Gastrocnemius medialis (tissue), 4 donors: ENCODE results near the gene MACROD2. TPM values are rescaled to one million over a fixed set of nuclear protein-coding genes. Genes with fewer than 3 reads are reported as not detected.

Experiments
- ATAC-seq, 2 donors: fragments of 150-250 bp; one replicate each; pipeline ENCODE4 v1.9.1; 2016
- DNase-seq, 2 donors: peaks; one replicate each; pipeline ENCODE4 v3.0.0-alpha.2; 2019
- H3K27ac ChIP-seq, 4 donors: fragments of 200-600 bp; sonication (generic); 1 replicate in 1 of 4; 2 replicates in 3 of 4; pipeline ENCODE4 v1.5.1; 2016 to 2018; ENCODE audit warnings: mild to moderate bottlenecking in 2 of 4, moderate library complexity in 1 of 4
- H3K27me3 ChIP-seq, 3 donors: fragments of 200-600 bp; sonication (generic) in 2 of 3; 1 replicate in 1 of 3; 2 replicates in 2 of 3; pipeline versions ENCODE4 v1.5.1 to v1.6.0; 2016 to 2019; ENCODE audit warnings: mild to moderate bottlenecking in 1 of 3, moderate library complexity in 1 of 3
- H3K36me3 ChIP-seq, 2 donors: fragments of 200-600 bp; sonication (generic) in 1 of 2; one replicate each; pipeline ENCODE4 v1.5.1; 2017 to 2018
- H3K4me1 ChIP-seq, 2 donors: fragments of 200-600 bp; sonication (generic) in 1 of 2; one replicate each; pipeline ENCODE4 v1.5.1; 2016 to 2017; ENCODE audit warnings: mild to moderate bottlenecking in 2 of 2
- H3K4me3 ChIP-seq, 4 donors: fragments of 200-600 bp; sonication (generic) in 3 of 4; 1 replicate in 1 of 4; 2 replicates in 3 of 4; pipeline ENCODE4 v1.5.1; 2016 to 2019; ENCODE audit warnings: mild to moderate bottlenecking in 2 of 4
- H3K9me3 ChIP-seq, 3 donors: fragments of 200-600 bp; sonication (generic) in 2 of 3; 1 replicate in 1 of 3; 2 replicates in 2 of 3; pipeline ENCODE4 v1.5.1; 2016 to 2019
- POLR2A ChIP-seq, 2 donors: fragments of 450-650 bp; IDR thresholded peaks; one replicate each; pipeline ENCODE4 v1.6.1; 2017; ENCODE audit warnings: antibody characterized with exemption in 2 of 2, mild to moderate bottlenecking in 2 of 2, moderate library complexity in 2 of 2
- in situ Hi-C, 4 donors: fragments of 200-750 bp; cut with MboI; loops; one replicate each; pipeline versions ENCODE4 v1.15.0 to v1.8.0; 2017; ENCODE audit warnings: low sequenced_read_pairs in 4 of 4
- intact Hi-C: fragments of 100-400 bp; cut with DNase I; formaldehyde crosslinking; loops from one replicate; pipeline ENCODE4 v1.15.1; 2023; ENCODE audit warnings: low total_unique reads
- total RNA-seq, 4 donors: library from RNA; depleted of rRNA; stranded (reverse); fragments of >200 nt; gene quantifications; one replicate each; pipeline versions ENCODE4 v1.1.0 to v1.2.3, GENCODE V29; 2016
- TF ChIP-seq, protein P1 (sequence below), 5 experiments: fragments of 450-650 bp in 3 of 5; fragments of 200-600 bp in 2 of 5; sonication (generic) in 2 of 5; IDR thresholded peaks in 4 of 5; conservative IDR thresholded peaks in 1 of 5; 1 replicate in 4 of 5; 2 replicates in 1 of 5; pipeline ENCODE4 v1.5.1; 2016 to 2019; ENCODE audit warnings: antibody characterized with exemption in 5 of 5, mild to moderate bottlenecking in 3 of 5, moderate library complexity in 3 of 5

MACROD2 gene
- total RNA-seq, 4 donors from 2014 or later = 1.8 to 10.2 (median 3.6) TPM

DNA sequence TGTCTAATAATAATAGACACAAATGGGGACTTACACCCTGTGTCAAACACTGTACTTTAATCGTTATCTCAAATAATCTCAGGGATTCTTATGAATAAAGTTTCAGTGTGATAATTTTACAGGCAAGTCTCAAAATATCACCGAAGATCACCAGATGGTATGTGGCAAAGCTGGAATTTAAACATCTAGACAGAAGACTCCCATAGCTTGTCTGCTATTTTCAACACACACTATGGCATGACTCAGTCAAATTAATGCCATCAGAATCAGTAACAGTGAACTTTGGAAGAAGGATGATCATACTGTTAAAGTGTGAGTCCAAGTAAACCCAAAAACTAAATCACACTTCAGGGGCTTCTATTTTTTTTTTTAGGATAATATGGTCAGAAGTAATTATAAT is 1209.7 kb downstream of the MACROD2 start:
- TF ChIP-seq, protein P1, sequence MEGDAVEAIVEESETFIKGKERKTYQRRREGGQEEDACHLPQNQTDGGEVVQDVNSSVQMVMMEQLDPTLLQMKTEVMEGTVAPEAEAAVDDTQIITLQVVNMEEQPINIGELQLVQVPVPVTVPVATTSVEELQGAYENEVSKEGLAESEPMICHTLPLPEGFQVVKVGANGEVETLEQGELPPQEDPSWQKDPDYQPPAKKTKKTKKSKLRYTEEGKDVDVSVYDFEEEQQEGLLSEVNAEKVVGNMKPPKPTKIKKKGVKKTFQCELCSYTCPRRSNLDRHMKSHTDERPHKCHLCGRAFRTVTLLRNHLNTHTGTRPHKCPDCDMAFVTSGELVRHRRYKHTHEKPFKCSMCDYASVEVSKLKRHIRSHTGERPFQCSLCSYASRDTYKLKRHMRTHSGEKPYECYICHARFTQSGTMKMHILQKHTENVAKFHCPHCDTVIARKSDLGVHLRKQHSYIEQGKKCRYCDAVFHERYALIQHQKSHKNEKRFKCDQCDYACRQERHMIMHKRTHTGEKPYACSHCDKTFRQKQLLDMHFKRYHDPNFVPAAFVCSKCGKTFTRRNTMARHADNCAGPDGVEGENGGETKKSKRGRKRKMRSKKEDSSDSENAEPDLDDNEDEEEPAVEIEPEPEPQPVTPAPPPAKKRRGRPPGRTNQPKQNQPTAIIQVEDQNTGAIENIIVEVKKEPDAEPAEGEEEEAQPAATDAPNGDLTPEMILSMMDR (IDR thresholded peaks at IDR 0.05 in 4 of 5, conservative IDR thresholded peaks at IDR 0.05 in 1 of 5) = no peak
- no peak for TF ChIP-seq POLR2A (IDR thresholded peaks at IDR 0.05)
- no peaks in the 10 kb centered on the region for H3K27me3 ChIP-seq
- H3K4me1 ChIP-seq = no peaks in the 10 kb centered on the region
- DNase-seq (no peak), ATAC-seq (no peak)
- H3K27ac ChIP-seq = no peak overlapping the region
- H3K4me3 ChIP-seq = no peak overlapping the region
- no peaks in the 10 kb centered on the region for H3K36me3 ChIP-seq
- H3K9me3 ChIP-seq = no peaks in the 10 kb centered on the region
- in situ Hi-C loops = no loop called here
- intact Hi-C loops = no loop called here

DNA sequence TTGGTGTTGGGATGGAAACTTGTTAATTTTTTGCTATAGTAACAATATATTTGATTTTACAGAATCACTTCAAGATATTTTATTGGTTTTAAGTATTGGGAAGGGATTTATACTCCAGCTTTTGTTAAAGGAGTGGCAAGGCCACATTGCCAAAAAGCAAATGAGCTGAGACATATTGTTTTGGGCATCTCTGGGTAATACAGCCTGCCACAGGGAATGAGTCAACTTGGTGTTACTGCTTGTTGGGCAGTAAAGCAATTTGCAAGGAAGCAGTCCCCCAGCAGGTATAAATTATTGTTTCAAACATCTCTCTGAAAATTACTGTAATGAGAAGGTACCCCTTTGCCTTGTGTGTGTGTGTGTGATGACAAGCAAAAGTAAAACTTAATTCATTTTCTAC is 1210.4 kb downstream of the MACROD2 start:
- Histone ChIP-seq H3K4me3 (no peak overlapping the region), H3K4me1 (no peaks in the 10 kb centered on the region), H3K9me3 (no peaks in the 10 kb centered on the region), H3K36me3 (no peaks in the 10 kb centered on the region), H3K27me3 (no peaks in the 10 kb centered on the region), H3K27ac (no peak overlapping the region)
- ATAC-seq (no peak), DNase-seq (no peak)
- in situ Hi-C loops = no loop called here
- TF ChIP-seq POLR2A (IDR thresholded peaks at IDR 0.05) = no peak
- TF ChIP-seq, protein P1 (IDR thresholded peaks at IDR 0.05 in 4 of 5, conservative IDR thresholded peaks at IDR 0.05 in 1 of 5) = no peak
- intact Hi-C loops = no loop called here

DNA sequence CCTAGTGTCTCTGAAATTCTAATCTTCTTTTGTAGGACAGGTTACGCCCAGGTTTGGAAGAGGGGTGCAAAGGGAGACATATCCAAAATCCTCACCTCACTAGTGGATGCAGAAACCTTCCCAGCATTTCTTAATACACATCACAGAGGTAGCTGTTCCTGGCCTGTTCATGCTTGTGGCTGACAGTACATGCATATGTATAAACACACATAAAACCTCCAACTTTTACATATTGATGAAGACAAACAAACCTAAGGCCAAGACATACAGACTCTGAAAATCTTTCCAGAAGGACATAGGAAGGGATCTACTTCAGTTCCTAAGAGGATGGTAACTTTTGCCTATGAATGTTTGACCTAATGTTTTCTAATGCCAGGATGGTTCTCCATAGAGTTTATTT is 1214.2 kb downstream of the MACROD2 start:
- Histone ChIP-seq H3K27ac (no peak overlapping the region), H3K27me3 (no peaks in the 10 kb centered on the region), H3K36me3 (no peaks in the 10 kb centered on the region), H3K9me3 (no peaks in the 10 kb centered on the region), H3K4me1 (no peaks in the 10 kb centered on the region), H3K4me3 (no peak overlapping the region)
- in situ Hi-C loops = no loop called here
- intact Hi-C loops = no loop called here
- ATAC-seq (no peak), DNase-seq (no peak)
- TF ChIP-seq POLR2A (IDR thresholded peaks at IDR 0.05) = no peak
- TF ChIP-seq, protein P1 (IDR thresholded peaks at IDR 0.05 in 4 of 5, conservative IDR thresholded peaks at IDR 0.05 in 1 of 5) = no peak

DNA sequence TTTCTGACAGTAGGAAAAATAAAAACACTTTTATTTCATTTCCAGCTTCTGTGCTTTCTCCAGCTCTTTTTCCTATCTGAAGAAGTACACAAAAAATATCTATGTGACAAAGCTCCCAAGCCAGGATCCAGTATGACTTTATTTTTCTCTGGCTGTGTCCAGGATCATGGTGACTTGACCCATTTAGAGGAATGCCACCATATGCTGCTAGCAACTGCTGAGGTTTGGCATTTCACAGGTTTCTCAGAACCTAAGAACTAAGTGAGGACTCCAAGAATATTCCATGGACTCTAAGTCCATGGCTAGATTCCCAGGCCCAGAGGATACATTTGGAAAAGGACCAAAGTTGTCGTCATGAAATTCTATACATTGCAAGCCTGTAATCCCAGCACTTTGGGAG is 1218.7 kb downstream of the MACROD2 start:
- H3K27me3 ChIP-seq = no peaks in the 10 kb centered on the region
- DNase-seq (no peak), ATAC-seq (no peak)
- H3K9me3 ChIP-seq = no peaks in the 10 kb centered on the region
- TF ChIP-seq POLR2A (IDR thresholded peaks at IDR 0.05) = no peak
- TF ChIP-seq, protein P1 (IDR thresholded peaks at IDR 0.05 in 4 of 5, conservative IDR thresholded peaks at IDR 0.05 in 1 of 5) = no peak
- no peak overlapping the region for H3K27ac ChIP-seq
- intact Hi-C loops (no loop called here), in situ Hi-C loops (no loop called here)
- H3K4me3 ChIP-seq = no peak overlapping the region
- no peaks in the 10 kb centered on the region for H3K36me3 ChIP-seq
- H3K4me1 ChIP-seq = no peaks in the 10 kb centered on the region

DNA sequence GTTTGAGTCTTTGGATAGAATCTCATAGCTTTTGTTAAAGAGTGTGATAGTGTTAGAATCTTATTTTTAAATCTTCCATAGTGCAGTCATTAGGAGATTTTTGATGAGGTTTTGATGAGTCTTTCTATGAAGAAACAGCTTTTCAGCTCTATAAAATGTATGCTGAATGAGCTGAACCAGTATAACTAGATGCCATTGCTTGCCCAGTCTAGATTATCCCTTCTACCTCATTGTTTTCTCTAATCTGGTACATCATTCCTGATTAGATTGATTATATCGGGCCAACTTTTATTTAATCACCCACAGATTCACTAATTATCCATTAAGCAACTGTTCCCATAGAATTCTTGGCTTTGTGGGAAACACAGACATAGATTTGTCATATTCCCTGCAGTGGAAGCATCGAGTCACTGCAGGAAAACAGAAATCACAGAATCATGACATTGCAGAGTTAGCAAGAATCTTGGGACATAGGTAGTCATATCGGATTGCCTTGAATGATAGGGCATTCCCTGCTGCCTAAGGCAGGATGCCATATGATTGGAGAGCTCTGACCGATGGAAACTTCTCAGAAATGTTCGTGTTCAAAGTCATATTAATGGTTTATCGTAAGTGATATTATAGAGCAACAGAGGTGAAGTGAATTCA is 1224.8 kb downstream of the MACROD2 start:
- DNase-seq = no peak
- Histone ChIP-seq H3K27me3 (no peaks in the 10 kb centered on the region), H3K27ac (no peak overlapping the region), H3K9me3 (no peaks in the 10 kb centered on the region), H3K4me1 (no peaks in the 10 kb centered on the region), H3K4me3 (no peak overlapping the region), H3K36me3 (no peaks in the 10 kb centered on the region)
- in situ Hi-C loops = no loop called here
- no peak for TF ChIP-seq POLR2A (IDR thresholded peaks at IDR 0.05)
- TF ChIP-seq, protein P1 (IDR thresholded peaks at IDR 0.05 in 4 of 5, conservative IDR thresholded peaks at IDR 0.05 in 1 of 5) = no peak
- ATAC-seq = no peak
- intact Hi-C loops = no loop called here
